Astrocyte (in vitro differentiated cells and primary cell): Measurements from ENCODE around the gene DNAAF1.

ENCODE experiments used
- EZH2 ChIP-seq: IDR thresholded peaks from 2 replicates; pipeline ENCODE4 v1.6.1; 2012; ENCODE audit warnings: mild to moderate bottlenecking, low read length, inconsistent platforms; ENCODE audit not compliant: insufficient read depth
- TF ChIP-seq, protein P1 (sequence below): IDR thresholded peaks from 2 replicates; pipeline ENCODE4 v1.5.1; 2011; ENCODE audit warnings: low read depth, mild to moderate bottlenecking, inconsistent platforms, low read length, moderate library complexity; ENCODE audit not compliant: insufficient read depth

DNA sequence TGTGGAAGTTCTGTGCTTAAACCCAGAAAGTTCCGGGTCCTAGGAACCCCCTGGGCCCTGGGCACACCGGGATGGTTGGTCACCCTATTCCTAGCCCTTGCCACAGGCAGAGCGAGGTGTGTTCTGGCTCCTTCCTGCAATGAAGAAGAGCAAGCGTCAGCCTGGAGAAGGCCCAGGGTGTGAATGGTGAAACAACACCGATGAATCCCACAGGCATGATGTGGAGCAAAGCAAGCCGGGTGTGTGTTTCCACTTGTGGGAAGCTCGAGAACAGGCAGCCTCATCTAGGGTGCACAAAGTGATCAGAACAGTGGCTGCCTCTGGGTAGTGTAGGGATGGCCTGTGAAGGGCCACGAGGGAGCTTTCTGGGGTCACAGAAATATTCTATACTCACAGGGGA is 80.9 kb downstream of the DNAAF1 start:
- TF ChIP-seq, protein P1, sequence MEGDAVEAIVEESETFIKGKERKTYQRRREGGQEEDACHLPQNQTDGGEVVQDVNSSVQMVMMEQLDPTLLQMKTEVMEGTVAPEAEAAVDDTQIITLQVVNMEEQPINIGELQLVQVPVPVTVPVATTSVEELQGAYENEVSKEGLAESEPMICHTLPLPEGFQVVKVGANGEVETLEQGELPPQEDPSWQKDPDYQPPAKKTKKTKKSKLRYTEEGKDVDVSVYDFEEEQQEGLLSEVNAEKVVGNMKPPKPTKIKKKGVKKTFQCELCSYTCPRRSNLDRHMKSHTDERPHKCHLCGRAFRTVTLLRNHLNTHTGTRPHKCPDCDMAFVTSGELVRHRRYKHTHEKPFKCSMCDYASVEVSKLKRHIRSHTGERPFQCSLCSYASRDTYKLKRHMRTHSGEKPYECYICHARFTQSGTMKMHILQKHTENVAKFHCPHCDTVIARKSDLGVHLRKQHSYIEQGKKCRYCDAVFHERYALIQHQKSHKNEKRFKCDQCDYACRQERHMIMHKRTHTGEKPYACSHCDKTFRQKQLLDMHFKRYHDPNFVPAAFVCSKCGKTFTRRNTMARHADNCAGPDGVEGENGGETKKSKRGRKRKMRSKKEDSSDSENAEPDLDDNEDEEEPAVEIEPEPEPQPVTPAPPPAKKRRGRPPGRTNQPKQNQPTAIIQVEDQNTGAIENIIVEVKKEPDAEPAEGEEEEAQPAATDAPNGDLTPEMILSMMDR: no peak
- no peak for TF ChIP-seq EZH2
